Bronchial epithelial cell (primary cell): ENCODE data around the gene NOS3. TPM values are rescaled to one million over a fixed set of nuclear protein-coding genes. Genes with fewer than 3 reads are reported as not detected.

Experiments used
- DNase-seq: peaks from one replicate; pipeline ENCODE4 v3.0.0-alpha.2; 2010; ENCODE audit warnings: low read depth
- FAIRE-seq: peaks from 2 replicates; lab custom pipeline; 2011; peaks lifted over from hg19 to GRCh38; lab: Jason Lieb, UNC
- H3K27me3 ChIP-seq: 2 replicates; pipeline ENCODE4 v1.5.1; 2011; ENCODE audit warnings: low read length; ENCODE audit not compliant: control insufficient read depth, insufficient read depth
- H3K36me3 ChIP-seq: 2 replicates; pipeline ENCODE4 v1.5.1; 2011; ENCODE audit warnings: low read length; ENCODE audit not compliant: control insufficient read depth, insufficient read depth
- H3K4me3 ChIP-seq: 2 replicates; pipeline ENCODE4 v1.5.1; 2011; ENCODE audit warnings: mild to moderate bottlenecking, low read depth, low read length, control low read depth
- total RNA-seq: library from RNA; depleted of rRNA; stranded (reverse); fragments of >200 nt; gene quantifications from 2 replicates; pipeline ENCODE4 v1.2.1, GENCODE V29; 2014
- TF ChIP-seq, protein P1 (sequence below): IDR thresholded peaks from 2 replicates; pipeline ENCODE4 v1.5.1; 2011; ENCODE audit warnings: mild to moderate bottlenecking, moderate library complexity, low read length, control low read depth, inconsistent platforms; ENCODE audit not compliant: insufficient read depth, severe bottlenecking

The NOS3 gene
- total RNA-seq, 1 donor from 2014 or later: under 0.01 TPM

DNA sequence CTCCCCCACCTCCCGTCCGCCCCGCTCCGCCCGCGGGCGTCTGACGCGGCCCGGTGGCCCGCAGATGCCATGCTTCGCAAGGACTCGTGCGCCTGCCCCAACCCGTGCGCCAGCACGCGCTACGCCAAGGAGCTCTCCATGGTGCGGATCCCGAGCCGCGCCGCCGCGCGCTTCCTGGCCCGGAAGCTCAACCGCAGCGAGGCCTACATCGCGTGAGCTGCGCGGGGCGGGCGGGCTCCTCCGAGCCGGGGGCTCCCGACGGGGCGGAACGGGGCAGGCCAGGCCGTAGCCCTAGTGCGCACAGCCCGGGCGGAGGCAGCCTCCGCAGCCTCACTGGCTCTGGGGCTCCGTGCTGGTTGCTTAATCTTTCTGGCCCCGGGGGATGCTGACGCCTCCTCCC lies 60.3 kb downstream of the NOS3 start:
- Histone ChIP-seq H3K36me3 (no peaks in the 10 kb centered on the region), H3K4me3 (no peak overlapping the region), H3K27me3 (peaks cover 6% of the 10 kb centered on the region)
- FAIRE-seq (no peak), DNase-seq (peak; percentile 51)
- TF ChIP-seq, protein P1, sequence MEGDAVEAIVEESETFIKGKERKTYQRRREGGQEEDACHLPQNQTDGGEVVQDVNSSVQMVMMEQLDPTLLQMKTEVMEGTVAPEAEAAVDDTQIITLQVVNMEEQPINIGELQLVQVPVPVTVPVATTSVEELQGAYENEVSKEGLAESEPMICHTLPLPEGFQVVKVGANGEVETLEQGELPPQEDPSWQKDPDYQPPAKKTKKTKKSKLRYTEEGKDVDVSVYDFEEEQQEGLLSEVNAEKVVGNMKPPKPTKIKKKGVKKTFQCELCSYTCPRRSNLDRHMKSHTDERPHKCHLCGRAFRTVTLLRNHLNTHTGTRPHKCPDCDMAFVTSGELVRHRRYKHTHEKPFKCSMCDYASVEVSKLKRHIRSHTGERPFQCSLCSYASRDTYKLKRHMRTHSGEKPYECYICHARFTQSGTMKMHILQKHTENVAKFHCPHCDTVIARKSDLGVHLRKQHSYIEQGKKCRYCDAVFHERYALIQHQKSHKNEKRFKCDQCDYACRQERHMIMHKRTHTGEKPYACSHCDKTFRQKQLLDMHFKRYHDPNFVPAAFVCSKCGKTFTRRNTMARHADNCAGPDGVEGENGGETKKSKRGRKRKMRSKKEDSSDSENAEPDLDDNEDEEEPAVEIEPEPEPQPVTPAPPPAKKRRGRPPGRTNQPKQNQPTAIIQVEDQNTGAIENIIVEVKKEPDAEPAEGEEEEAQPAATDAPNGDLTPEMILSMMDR: no peak

DNA sequence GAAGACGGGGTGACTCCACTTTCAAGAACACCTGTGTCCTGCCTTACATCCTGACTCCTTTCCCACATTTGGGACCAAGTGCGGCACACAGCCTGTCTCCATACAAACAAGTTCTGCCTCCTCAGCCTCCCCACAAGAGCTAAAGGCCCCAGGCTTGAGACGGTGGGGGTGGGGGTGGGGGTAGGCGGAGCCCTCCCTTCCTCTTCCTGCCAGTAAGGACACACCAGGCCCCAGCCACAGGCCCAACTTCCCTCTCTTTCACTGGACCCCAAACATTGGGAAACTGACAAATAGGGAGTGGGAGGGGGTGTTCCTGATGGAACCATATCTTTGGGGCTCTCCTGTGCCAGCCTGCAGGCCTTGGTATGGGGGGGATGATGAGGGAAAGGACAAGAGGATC lies 62.3 kb downstream of the NOS3 start:
- Histone ChIP-seq H3K27me3 (peaks cover 6% of the 10 kb centered on the region), H3K36me3 (no peaks in the 10 kb centered on the region), H3K4me3 (no peak overlapping the region)
- DNase-seq: no peak
- no peak for FAIRE-seq
- TF ChIP-seq, protein P1: no peak

DNA sequence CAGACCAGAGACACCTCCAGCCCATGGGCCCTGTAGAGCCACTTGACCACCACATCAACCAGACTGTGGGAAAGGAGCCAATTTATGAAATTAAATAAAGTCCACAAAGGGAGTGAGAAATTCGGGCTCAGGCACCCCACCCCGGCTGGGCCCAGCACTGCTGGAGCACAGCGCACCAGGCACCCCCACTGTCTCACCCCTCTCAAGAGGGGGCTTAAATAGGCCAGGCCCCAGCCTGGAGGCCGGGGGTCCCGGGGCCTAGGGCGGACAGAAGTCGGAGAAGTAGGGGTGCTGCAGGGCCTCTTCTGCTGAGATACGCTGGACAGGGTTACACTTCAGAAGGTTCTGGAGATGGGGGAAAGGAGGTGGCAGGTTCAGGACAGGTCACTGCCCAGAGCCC lies 62.9 kb downstream of the NOS3 start:
- FAIRE-seq (no peak), DNase-seq (no peak)
- TF ChIP-seq, protein P1: no peak
- no peaks in the 10 kb centered on the region for H3K36me3 ChIP-seq
- peaks cover 6% of the 10 kb centered on the region for H3K27me3 ChIP-seq
- no peak overlapping the region for H3K4me3 ChIP-seq

DNA sequence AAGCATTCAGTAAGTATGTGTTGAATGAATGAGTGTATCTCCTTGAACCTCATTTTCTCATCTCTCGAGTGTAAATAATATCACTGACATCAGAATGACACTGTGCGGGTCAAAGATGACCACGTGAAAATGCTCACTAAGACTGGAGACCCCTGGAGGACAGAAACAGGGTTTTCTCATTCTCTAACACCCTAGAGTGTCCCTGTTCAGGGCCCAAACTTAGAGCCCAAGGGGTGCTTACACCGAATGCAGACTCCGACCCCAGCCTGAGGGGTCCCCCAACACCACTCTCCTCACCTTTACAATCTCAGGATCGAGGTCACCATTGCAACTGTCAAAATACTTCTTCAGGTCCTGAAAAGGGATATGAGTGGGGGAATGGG lies 65.5 kb downstream of the NOS3 start:
- DNase-seq (no peak), FAIRE-seq (no peak)
- no peak overlapping the region for H3K4me3 ChIP-seq
- TF ChIP-seq, protein P1: no peak
- H3K36me3 ChIP-seq: no peaks in the 10 kb centered on the region
- H3K27me3 ChIP-seq: no peaks in the 10 kb centered on the region

DNA sequence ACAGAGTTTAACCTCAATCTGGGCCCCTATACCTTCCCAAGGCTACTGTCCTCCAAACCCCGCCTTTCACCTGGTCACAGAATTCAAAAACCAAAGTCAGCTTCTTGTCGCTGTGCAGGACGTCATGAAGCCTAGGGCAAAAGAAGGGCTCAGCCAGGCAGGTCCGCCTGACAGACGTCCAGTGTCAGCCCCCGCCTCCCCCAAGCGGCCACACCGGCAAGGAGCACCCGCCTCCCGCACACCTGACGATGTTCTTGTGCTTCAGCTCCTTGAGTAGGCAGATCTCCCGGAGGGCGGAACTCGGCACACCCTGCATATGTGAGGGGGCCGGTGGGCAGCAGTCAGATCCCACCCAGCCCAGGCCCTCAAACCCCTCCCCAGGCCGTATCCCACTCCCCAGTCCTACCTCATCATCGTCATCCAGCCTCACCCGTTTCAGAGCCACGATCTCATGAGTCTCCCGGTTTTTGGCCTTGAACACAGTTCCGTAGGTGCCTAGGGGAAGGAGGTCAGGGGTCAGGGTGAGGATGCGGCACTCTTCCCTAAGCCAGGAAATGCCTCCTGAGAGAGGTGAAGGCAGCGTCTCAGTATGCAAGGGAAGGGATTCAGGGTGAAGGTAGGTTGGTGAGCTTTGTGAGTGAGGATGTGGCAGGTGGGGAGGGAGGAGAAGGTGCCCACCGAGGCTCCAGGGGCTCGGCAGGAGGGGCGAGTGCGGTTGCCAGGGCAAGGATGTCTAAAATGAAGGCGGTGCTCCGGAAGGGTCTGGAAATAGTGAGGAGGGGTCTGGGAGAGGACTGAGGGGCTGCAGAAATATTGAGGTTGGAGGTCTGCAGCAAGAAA lies 66.1 kb downstream of the NOS3 start:
- peaks cover under 1% of the 10 kb centered on the region for H3K36me3 ChIP-seq
- TF ChIP-seq, protein P1: peak; percentile 25
- FAIRE-seq (no peak), DNase-seq (no peak)
- H3K4me3 ChIP-seq: peak overlapping the region; percentile 48
- no peaks in the 10 kb centered on the region for H3K27me3 ChIP-seq

DNA sequence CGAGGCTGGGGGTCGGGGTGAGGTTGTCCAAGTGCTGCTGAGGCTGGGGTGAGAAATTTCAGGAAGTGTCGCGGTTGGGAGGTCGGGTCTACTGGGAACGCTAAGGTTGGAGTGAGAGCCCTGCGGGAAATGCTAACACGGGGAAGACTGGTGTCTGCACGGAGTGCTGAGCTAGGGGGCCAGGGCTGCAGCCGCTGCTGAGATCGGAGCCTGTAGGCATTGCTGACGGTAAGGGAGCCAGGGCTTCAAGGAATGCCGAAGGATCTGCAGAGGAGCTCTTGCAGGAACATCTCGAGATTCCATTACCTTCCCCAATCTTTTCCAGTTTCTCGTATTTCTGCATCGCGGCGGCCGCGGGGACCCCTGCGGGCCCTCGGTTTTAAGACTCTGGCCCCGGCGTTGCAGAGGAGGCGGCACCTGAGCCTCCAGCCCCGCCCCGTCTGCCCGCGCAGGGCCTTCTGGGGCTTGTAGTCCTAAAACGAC lies 66.7 kb downstream of the NOS3 start, which contains the start of gene CDK5:
Gene CDK5, minus strand, starts transcription at position 392 of the 483 bp plus-strand sequence. Its CDS starts 49 bp downstream, at position 343.
- DNase-seq (no peak), FAIRE-seq (no peak)
- H3K27me3 ChIP-seq: no peaks in the 10 kb centered on the region
- H3K4me3 ChIP-seq: peak within 1 kb of the TSS; percentile 48
- peaks cover 2% of the 10 kb centered on the region for H3K36me3 ChIP-seq
- TF ChIP-seq, protein P1: no peak
